Measurements from ENCODE around the gene TBL1X.

DNA sequence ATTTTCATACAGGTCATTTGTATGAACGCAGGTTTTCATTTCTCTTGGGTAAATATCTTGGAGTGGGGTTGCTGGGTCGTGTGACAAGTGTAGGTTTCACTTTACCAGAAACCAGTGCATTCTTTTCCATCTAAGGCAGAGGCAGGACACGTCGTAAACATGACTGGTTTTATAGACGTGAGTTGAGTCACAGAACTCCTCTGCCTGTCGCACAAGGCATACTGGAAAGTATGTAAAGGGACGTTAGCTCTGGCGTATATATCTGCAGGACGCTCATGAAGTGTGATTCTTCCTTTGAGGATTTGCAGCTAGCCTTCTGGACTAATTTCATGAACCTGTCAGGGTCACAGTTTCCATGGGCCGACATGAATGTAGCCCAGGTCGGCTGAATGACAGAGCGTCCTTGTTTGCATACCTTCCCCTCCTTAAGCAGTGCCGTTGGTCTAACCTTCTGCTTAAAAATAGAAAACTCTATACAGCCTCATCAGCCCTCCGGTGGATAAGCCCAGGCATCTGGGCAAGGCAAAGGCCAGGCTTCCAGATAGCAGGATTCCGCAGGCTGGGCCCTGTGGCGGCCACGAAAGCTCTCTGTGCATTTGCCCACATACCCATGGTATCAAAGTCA, 194.8 kb downstream of the TBL1X start:
- no peak for TF ChIP-seq POLR2AphosphoS5 (IDR thresholded peaks at IDR 0.05)
- TF ChIP-seq, protein P1, sequence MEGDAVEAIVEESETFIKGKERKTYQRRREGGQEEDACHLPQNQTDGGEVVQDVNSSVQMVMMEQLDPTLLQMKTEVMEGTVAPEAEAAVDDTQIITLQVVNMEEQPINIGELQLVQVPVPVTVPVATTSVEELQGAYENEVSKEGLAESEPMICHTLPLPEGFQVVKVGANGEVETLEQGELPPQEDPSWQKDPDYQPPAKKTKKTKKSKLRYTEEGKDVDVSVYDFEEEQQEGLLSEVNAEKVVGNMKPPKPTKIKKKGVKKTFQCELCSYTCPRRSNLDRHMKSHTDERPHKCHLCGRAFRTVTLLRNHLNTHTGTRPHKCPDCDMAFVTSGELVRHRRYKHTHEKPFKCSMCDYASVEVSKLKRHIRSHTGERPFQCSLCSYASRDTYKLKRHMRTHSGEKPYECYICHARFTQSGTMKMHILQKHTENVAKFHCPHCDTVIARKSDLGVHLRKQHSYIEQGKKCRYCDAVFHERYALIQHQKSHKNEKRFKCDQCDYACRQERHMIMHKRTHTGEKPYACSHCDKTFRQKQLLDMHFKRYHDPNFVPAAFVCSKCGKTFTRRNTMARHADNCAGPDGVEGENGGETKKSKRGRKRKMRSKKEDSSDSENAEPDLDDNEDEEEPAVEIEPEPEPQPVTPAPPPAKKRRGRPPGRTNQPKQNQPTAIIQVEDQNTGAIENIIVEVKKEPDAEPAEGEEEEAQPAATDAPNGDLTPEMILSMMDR (IDR thresholded peaks at IDR 0.05) = no peak
